GM12872 (cell line): Measurements from ENCODE around the gene KCNK13.

Experiments
- TF ChIP-seq, protein P1 (sequence below): IDR thresholded peaks from 3 replicates; pipeline ENCODE4 v1.5.1; 2011; ENCODE audit warnings: low read depth, mild to moderate bottlenecking, low read length, moderate library complexity; ENCODE audit not compliant: insufficient read depth

The KCNK13 gene

DNA sequence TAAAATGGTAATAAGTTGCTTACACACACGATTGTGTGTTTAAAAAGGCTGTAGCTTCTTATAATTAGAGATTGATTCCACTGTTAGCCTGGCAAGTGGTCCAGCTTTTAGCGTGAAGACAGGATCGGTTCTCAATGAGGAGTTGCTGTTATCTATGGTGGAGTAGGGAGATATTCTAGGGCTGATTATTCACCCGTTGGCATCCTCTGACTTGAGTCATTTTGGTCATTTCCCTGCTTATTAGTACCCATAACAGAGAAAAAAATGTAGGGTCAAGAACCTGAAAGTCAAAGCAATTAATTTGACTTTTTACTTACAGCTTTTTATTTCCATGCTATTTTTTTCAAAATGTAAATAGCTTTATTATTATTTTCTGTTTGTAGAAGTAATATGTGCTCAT, 76.0 kb downstream of the KCNK13 start:
- TF ChIP-seq, protein P1, sequence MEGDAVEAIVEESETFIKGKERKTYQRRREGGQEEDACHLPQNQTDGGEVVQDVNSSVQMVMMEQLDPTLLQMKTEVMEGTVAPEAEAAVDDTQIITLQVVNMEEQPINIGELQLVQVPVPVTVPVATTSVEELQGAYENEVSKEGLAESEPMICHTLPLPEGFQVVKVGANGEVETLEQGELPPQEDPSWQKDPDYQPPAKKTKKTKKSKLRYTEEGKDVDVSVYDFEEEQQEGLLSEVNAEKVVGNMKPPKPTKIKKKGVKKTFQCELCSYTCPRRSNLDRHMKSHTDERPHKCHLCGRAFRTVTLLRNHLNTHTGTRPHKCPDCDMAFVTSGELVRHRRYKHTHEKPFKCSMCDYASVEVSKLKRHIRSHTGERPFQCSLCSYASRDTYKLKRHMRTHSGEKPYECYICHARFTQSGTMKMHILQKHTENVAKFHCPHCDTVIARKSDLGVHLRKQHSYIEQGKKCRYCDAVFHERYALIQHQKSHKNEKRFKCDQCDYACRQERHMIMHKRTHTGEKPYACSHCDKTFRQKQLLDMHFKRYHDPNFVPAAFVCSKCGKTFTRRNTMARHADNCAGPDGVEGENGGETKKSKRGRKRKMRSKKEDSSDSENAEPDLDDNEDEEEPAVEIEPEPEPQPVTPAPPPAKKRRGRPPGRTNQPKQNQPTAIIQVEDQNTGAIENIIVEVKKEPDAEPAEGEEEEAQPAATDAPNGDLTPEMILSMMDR: no peak

DNA sequence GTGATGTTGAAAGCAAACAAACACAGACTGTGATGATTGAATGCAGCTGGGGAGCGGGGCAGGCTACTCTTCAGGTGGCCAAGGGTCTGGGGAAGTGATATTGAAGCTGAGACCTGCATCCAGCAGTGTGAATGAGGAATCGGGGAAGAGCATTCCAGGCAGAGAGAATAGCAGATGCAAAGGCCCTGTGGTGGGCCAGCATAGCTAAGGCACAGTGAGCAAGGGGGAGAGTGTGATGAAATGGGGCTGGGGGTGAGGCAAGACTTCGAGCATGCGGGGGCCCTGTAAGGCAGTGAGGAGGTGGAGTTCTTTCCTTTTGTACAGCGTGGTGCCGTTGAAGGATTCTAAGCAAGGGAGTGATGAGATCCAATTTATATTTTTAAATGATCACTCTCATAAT, 77.4 kb downstream of the KCNK13 start:
- TF ChIP-seq, protein P1: no peak

DNA sequence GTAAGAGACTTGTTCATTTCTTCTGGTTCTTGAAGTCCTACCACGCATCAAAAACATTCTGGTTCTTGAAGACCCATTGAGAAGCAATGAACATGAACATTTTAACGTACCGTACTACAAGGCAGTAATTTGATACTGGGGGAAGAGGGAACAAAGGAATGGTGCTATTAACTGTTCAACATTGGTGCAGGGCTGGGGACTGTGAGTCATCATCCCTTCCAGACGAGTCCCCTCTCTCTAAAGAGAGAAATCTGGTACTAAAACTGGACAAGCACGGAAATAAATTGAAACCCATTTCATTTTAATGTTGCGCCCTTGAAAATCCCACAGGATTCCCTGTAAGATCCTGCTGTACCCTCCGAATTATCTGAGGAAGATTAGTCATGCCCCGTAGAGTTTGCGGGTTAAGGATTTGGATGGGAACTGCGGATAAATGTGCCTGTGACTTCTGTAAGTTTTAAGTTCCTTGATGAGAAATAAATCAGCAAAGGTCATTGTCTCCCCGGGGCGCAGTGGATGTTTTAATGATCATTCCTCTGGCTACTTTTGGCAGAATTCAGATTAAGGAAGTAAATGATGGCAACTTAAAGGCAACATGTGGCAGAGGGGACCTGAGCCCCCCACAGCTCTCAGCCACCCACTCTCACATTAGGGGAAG, 78.6 kb downstream of the KCNK13 start:
- TF ChIP-seq, protein P1: no peak

DNA sequence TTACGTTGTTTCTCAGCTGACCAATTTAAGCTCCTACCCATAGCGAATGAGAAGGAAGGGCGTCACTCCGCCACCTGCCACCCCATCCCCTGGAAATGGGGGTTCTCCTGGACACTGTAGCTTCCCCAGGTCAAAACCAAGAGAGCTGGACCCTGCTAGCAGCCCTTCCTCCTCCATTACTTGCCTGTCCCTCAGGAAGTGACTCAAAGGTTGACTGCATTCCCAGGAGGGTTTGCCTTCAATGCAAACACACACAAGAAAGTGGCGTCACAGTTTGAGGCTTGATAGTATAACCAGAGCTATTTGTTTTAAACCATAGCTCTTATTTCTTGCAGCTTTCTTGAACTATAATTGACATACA, 79.1 kb downstream of the KCNK13 start:
- TF ChIP-seq, protein P1: no peak

DNA sequence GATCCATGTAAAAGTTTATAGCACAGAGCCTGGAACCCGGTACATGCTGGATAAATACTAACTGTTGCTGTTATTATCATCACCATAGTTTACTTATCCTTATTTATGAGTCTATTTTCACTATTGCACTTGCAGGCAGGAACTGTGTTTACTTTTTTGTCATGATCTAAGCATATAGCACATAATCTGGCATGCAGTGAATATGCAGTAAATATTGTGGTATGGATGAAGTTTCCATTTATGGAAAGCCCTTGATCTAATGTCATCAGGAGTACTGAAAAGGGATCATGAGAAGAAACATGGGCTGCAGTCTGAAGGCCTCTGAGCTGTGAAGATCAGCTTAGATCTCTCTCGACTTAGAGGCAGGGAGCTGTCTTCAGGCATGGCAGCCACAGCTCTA, 91.6 kb downstream of the KCNK13 start:
- TF ChIP-seq, protein P1: no peak

DNA sequence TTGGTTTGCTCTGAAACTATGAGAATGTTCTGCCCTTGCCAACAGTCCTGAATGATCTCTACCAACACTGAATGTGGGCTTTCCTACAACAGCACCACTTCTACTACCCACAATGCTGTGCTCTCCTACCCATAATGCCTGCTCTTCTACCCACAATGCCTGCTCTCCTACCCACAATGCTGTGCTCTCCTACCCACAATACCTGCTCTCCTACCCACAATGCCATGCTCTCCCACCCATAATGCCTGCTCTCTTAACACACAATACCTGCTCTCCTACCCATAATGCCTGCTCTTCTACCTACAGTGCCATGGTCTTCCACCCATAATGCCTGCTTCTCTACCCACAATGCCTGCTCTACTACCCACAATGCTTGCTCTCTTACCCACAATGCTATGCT, 92.3 kb downstream of the KCNK13 start:
- TF ChIP-seq, protein P1: no peak

DNA sequence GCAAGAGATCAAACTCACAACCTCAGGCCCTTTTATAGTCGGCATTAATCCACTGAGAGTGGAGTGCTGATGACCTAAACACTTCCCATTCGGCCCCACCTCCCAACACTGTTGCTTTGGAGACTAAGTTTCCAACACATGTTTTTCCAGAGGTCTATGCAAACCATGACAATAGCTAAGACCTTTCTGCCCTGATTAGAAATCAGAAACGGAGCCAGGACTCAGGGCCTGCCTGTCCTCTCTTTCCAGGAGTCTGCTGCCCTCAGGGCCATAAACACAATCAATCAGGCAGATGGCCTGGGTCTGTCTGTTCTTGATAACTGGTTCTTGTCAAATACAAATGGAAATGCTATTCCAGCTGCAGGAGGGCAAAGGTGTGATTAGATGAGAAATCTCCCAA, 97.4 kb downstream of the KCNK13 start:
- TF ChIP-seq, protein P1: no peak
